GM19240 (cell line): Measurements from ENCODE around the gene HS6ST1.

Experiments
- DNase-seq: peaks from one replicate; pipeline ENCODE4 v3.0.0; 2011; ENCODE audit warnings: low spot score; ENCODE audit not compliant: insufficient read length

The HS6ST1 gene

DNA sequence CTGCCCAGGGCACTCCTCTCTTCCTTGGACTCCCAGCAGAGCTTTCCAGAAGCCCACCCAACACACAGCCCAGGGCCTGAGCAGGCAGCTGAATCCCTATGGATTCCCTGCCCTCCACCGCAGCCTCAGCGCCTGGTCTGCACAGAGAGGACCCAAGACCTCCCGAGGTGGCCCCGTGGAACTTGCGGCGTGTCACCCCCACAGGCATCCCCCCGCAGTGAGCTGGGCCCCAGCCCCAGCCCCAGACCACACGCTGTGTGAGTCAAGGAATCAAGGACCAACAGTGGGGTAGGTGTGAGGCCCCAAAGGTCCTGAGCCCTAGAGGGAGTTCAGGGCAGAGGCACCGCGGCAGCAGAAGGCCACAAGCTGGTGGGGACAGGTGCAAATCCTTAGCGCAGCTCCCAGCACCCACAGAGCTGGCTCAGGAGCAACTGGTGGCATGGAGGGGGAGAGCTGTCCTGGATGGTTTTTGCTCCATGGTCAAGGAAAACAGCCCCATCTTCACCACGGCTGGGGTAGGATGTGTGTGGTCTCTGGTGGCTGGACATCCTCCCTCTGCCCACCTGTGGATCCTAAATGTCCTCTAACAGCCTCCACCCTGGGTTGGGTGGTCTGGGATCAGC, 8.5 kb downstream of the HS6ST1 start:
- no peak for DNase-seq

DNA sequence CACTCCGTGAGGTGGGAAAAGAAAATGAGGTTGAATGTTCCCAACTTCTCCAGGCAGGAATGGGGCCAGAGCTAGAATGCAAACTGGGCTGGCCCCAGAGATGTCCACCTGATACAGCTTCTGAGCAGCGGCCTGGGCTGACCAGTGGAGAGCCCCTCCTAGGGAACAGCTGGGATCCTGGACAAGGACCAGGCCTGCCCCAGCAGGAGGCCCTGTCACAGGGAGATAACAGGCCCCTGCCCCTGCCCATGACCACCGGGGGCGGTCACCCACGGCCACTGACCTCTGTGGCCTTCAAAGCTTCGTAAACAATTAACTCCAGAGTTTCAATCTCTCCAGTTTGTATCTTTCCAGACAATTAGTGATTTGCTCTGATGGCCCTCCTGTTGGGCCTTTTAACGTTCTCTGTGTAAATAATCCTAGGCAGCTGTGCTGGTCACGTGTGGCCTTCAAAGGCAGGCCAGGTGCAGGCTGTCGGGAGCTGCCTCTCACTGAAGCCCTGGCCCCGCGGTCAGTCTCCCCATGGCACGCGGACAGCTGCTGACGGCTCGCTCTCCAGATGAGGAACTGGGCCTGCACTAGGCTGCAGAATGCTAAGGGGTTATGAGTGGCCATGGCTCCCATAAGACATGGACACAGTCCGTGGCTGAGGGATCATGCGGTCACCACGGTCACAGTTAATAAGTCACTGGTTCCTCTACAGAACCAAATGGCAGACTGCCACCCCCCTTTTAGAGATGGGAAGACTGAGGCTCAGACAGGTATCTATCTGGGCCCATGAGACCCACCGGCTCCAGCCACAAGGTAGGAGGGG, 9.2 kb downstream of the HS6ST1 start:
- DNase-seq, result no peak

DNA sequence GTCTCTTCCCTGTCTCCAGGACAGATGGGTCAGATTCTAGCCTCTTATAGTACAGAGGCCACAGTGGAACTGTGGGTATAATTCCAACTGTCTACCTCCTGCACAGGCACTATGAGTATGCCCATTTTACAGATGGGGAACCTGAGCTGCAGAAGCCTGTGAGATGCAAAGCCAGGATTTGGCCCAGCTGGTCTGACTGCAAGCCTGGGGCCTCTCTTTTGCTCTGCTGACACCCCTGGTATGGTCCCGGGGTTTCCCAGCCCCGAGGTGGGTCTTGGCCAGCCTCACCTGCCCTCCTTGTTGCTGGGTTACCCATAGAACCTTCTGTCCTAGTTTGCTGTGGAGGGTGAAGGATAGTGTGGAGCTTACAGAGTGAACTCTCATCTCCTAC, 9.8 kb downstream of the HS6ST1 start:
- DNase-seq, result no peak

GRCh38 chr2:128308284-128308731, 10.4 kb downstream of the HS6ST1 start:
- DNase-seq, result no peak

GRCh38 chr2:128307595-128307994, 11.1 kb downstream of the HS6ST1 start:
- no peak for DNase-seq

DNA sequence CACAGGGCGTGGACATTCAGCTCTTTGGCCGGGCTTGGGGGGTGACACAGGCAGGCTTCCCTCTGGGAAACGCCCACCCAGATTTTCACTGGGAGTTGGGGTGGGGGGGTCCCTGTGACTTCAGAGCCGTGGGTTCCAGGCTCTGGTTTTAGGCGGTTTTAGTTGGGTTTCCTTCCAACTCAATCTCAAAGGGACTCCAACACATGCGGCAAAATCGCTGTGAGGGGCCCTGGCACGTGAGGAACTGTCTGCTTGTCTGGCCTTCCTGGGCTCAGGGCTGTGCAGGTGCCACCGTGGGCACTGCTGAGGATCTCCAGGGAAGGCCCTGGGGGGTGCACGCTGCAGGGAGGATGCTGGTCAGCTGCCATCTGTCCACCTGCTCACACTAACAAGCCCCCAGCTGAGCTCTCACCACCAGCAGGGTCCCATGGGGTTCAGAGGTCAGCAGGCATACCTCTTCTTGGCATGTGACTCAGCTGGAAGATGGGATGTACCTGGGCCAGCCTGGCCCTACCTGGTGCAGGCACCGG, 11.7 kb downstream of the HS6ST1 start:
- DNase-seq, result no peak

GRCh38 chr2:128306081-128306930, 12.4 kb downstream of the HS6ST1 start:
- no peak for DNase-seq

GRCh38 chr2:128305555-128306080, 13.1 kb downstream of the HS6ST1 start:
- no peak for DNase-seq

- DNase-seq, result no peak
These were observed 13.7 kb downstream of the HS6ST1 start for GRCh38 chr2:128304715-128305554.

DNA sequence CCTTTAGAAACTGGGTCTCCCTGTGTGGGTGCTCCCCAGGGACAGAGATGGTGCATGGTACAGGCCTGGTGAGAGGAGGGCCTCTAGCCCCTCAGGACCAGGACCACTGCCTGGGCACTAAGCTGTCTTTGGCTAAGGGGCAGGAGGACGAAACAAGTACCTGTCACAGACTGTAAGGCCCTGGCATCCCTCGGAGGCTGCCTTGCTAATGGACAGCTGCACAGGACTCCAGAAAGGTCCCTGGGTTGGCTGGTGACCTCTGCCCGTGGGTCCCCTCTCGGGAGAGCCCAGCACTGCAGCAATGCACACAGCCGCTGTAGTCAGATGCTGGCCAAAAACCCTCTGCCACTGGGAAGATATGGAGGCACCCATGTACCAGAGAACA, 14.3 kb downstream of the HS6ST1 start:
- DNase-seq, result no peak

DNA sequence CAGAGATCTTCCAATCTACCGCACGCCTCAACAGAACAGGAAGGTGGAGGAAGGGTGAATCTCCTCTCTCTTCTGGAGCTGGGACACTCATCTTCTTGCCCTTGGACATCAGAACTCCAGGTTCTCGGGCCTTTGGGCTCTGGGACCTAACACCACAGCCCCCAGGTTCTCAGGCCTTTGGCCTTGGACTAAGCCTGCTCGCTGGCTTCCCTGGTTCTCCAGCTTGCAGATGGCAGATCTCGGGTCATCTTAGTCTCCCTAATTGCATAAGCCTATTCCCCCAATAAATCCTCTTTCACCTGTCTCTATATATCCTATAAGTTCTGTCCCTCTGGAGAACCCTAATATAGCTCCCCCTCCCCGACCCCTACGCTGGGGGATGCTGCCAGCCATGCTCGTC, 14.8 kb downstream of the HS6ST1 start:
- no peak for DNase-seq

DNA sequence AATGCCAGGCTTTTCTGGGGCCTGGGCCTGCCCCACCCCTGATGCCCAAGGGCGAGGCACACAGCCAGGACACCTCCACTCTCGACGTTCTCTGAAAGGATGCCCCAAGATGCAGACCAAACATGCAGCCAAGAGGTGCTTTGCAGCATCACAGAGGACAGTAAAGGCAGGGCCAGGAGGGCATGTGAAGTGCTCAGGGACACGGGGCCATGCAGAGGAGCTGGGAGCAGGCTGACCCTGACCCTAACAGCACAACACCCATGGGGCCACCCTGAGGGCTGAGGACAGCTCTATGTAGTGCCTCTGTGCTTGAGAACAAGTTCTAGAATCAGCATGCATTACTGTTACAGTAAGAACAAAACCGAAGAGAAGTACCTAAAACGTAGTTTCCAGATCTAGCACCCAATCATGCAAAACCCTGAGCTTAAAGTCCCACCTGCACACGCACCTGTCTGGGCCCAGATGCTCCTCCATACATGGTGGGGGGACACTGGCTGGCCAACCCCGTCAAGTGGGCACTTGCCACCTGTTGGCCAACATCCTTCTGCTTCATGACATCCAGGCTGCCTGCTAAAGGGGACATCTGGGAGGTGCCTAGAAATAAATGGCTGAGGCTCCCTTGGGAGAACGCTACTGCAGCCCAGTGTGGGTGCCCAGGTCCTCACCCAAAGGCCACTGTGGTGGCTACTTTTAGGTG, 15.4 kb downstream of the HS6ST1 start:
- no peak for DNase-seq

DNA sequence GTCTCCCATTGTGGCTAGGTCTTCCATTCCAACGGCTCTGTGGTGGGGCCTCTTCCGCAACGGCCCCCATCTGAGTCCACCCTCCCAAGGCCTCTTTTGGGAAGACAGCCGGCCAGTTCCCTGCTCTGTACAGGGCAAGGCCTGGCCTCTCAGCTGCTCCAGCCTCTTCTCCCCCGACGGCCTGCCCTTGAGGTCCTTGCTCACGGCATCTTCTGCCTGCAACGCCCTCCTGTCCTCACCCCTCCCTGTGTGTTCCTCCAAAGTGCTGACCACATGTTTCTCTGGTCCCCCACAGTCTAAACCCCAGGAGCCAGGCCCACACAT, 16.0 kb downstream of the HS6ST1 start:
- DNase-seq, result no peak

GRCh38 chr2:128302011-128302743, 16.5 kb downstream of the HS6ST1 start:
- no peak for DNase-seq

DNA sequence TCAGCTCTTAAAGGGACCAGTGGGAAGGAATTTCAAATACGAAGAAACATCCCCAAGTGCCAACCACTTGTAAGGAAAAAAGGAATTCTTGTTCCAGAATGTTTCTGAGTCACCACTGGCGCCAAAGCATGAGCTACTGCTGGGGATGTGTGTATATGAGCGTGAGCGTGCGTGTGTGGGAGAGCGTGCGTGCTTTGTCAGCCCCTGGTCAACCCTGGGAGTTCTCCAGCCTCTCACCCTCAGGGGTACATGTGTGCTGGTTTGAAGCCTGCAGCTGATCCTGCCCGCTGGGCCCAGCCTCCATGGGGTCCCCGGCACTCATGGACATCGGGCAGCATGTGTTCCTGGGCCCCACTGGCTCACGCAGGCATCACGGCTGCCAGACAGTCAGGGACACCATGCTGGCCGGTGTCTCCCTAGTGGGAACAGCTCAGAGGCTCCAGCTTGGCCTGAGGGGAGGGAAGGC, 17.1 kb downstream of the HS6ST1 start:
- DNase-seq, result no peak

DNA sequence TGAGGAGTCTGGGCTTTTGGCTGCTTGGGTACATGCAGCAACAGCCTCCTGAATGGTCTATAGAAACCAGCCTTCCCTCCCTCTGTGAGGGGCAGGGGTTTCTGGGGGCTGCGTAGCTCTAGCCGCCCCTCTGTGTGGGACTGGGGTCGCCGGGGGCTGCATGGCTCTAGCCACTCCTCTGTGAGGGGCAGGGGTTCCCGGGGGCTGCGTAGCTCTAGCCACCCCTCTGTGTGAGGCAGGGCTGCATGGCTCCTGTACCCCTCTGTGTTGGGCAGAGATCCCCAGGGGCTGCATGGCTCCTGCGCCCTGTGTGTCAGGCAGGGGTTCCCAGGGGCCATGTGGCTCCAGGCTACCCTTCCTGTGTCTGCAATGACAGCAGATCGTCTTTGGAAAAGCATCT, 17.6 kb downstream of the HS6ST1 start:
- DNase-seq, result no peak

DNA sequence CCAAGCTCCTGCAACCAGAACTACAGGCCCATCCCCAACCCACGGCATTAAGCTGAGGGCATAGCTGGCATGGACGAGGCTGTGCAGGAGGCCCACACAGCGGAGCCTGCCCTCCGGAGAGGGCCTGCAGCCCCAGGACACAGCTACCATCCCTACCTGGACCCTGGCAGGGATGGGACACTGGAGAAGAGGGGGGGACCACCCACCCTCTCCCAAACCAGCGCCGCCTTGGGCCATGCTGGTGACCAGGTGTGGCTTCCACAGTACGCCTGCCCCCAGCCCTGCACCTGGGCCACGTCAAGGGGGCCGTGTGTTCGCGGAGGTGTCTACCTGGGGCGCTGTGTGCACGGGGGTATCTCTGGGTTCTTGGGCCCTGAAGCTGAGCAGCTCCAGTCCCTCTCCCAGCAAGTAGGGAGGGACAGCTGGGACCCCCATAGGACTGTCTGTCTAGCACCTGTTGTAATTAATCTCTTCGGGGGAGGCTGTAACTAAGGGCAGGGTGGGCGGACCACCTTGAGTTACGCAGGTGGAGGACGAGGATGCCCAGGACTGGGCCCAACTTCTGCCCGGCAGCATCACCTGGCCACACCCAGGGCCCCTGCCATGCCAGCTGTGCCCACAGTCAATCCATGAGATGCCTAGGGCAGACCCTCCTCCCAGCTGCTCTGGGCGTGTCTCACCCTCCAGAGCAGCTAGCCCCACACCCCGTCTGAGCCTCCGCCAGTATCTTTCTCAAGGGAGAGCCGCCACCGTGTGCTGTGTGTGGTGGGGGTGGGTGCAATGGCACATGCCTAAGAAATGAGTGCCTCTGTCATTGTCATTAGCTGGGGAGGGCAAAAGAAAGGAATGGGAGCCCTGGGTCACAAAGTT, 18.3 kb downstream of the HS6ST1 start:
- no peak for DNase-seq

- DNase-seq, result no peak
These were observed 19.0 kb downstream of the HS6ST1 start for GRCh38 chr2:128299628-128300027.
